GM18868 (cell line): ENCODE data around the gene CREBBP.

Experiments used
- ATAC-seq: cut with Tn5 transposase; IDR thresholded peaks from one replicate; pipeline ENCODE4 v1.9.1; 2021; ENCODE audit warnings: mild to moderate bottlenecking, moderate library complexity; ENCODE audit not compliant: unreplicated experiment

The CREBBP gene

DNA sequence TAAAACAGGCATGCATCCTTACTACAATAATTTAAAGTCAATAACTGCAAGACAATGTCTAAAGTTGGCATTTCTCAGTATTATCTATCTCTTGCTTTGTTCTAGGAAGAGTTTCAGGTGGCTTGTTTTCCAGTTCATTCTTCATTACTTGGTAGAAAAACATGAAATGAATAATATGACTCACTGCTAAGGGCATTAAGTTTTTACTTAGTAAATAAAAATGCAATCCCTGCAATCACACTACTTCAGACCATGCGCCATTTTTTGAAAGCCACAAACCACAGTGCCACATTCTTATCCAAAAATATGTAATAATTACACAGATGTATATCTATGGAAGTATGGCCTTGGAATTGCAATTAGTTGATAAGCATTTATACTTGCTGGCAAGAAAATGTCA lies 55.4 kb downstream of the CREBBP start:
- no peak for ATAC-seq

DNA sequence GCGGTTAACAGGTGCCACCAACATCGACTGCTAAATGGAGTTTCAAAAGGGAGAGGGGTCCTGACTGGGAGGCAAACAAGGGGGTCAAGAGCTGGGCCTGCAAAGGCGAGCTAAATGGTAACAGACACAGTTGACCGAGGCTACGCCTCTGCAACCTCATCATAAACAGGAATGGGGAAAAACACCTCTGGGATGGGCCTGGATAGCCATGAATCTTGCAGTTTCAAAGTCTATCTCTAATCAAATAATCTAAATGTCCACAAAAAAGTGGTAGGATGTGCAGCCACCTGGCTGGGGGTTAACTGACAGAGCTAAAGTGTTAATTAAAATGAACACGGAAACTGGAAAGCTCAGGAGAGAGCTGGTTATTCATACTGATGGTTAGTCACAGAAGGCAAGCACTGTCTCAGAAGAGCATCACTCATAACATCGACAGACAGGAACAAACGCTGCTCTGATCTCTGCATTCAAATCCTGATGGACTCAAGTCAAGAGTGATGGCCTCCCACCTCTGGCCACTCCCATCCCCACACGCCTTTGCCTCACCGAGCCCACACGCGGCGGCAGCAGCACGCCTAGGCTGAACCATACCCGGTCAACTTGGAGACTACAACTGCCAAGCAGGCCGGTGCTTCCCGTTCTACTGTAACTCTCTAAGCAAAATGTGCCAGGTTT lies 56.3 kb downstream of the CREBBP start:
- ATAC-seq, result no peak

DNA sequence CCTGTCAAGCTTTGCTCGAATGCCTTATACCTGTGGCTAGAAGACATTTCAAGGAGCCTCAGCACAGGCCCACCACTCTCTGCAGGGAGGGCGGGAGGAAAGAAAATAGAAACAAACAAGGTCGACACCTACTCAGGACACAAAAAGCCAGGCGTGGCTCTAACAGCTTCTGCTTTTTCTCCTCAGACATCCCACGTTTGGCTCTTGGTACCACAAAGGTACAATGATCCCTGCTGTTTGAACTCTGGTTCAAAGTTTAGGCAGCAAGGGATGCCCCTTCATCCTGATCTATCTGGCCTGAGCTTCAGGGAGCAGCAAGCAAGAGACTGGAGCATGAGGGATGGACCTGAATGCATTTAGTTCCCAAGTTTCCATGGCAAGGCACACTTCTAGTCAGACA lies 57.1 kb downstream of the CREBBP start:
- no peak for ATAC-seq

DNA sequence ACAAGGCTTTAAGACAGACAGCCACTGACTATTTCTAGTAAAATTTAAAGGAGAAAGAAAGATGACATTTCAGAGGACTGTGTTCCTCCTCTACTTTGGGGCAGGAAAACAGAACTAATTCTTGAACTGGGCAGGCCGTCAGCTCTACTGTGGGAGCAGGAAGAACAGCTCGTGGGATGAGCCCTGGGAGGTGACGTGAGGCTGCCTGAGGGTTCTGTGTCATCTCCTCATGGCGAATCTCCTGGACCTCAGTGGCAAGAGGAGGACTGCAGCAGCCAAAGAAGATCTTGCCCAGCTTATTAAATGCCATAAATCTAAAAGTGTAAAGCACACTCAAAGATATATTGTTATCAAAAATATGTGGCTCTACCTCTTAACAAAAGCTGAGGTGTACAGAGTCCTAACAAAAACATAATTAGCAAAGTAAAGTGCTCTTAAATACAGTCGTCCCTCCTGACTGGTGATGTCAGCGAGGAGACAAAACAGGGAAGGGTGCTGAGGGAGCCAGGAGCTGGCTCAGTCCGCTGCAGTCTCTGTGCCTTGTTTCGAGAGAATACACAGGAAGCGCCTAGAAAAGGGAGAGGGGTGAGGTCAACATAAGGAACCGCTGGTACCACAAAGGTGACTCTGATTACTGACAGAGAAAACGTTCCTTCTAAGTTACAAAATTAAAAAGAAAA lies 58.0 kb downstream of the CREBBP start:
- ATAC-seq, result no peak

DNA sequence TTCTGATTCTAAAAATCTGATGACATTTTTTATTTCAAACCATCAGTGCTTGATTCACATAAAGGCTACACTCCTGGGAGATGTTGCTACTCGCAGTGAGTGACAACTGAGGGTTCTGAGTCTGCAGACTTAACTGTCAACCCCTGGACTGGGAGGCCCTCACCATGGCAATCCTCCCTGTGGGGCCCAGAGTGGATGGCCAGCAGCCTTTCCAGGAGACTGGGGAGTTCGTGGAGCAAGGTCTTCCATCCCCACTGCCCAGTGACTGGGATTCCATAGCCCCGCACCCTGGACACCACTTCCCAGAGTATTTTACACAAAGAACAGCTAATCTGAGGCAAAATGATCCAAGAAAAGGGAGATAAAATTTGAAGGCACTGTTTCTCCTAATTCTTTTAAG lies 59.3 kb downstream of the CREBBP start:
- no peak for ATAC-seq

DNA sequence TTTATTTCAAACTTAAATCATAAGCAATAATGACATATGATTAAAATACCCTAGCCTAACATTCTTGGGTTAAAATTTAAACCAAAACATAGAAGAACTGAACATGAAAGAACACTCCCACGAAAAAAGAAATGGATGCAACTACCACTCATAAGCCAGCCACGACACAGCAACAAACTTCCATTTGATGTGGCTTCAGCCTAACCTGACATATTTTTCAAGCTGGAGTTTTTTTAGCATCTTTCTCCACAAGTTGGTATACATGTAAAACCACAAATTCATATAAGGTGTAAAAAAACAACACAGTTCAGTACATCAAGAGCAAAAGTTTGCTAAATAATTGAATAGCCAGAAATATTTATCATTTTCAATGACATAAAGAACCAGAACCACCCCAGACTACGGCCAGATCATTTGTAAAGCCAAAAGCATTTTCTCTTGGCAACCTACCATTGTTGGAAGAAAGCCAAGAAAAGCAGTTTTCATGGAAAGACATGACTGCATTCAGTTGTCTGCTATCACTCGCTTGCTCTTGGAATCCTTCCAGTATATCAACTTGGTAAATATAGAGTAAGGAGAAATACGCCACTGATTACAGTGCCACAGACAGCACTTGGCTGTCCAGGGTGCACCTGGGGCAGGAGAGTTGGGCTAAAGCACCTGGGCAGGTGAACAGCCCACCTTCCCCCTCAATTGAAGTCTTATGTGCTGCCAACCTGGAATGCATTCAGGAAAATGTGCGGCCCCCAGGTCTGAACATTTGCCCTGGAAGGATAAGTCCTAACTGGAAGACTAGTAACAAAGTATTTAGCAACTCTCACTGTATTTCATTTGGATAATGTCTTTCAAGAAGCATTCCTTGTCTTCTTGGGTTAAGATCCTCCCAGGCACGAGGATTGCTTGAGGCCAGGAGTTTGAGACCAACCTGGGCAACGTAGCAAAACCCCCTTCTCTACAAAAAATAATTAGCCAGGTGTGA lies 60.5 kb downstream of the CREBBP start:
- no peak for ATAC-seq

DNA sequence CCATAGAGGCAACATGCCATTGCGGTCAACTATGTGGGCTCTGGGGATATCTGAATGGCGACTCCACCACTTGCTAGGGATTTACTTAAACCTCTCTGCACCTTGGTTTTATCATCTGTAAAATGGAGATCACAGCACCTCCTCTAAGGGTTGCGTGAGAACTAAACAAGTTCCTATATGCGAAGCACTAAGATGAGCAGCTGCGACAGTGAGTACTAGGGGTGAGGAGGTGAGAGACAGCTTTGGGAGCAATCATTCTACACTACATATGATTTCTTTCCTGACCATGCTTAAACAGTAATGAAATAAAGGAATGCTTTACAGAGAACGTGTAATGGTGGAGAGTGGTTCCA lies 61.4 kb downstream of the CREBBP start:
- ATAC-seq, result no peak

DNA sequence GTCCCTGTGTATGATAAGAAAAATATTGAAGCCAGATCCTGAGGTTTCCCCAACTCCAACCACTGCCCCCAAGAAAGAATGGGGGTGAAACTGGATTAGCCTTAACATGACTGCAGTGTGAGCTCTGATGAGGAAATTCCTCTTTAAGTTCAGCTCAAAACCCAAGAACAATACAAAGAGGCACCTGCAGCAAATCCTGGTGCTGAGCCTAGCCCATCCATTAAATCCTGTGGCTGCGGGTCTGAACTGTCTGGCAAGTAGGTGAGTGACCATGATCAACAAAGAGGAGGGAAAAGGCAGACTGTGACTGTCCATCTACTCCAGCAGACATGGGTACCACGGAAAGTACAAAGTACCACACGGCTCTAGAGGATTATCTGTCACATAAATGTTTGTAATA lies 64.2 kb downstream of the CREBBP start:
- no peak for ATAC-seq

DNA sequence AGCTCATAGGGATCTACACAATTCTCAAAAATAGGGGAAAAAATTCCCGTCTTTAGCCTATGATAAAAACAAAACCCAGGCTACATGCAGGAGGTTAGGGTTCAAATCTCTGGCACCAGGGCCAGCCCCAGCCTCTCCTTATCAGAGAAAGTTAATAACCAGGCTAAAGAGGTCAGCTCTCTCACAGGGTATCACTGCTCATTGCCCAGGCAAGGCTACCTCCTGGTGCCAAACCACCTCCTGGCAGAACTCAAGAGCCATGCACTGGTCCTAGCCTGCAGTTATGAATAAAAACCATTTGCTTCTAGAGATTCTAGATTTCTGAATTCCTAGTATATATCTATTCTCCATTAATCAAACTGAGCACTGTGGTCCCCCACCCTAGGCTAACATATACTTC lies 65.8 kb downstream of the CREBBP start:
- no peak for ATAC-seq

DNA sequence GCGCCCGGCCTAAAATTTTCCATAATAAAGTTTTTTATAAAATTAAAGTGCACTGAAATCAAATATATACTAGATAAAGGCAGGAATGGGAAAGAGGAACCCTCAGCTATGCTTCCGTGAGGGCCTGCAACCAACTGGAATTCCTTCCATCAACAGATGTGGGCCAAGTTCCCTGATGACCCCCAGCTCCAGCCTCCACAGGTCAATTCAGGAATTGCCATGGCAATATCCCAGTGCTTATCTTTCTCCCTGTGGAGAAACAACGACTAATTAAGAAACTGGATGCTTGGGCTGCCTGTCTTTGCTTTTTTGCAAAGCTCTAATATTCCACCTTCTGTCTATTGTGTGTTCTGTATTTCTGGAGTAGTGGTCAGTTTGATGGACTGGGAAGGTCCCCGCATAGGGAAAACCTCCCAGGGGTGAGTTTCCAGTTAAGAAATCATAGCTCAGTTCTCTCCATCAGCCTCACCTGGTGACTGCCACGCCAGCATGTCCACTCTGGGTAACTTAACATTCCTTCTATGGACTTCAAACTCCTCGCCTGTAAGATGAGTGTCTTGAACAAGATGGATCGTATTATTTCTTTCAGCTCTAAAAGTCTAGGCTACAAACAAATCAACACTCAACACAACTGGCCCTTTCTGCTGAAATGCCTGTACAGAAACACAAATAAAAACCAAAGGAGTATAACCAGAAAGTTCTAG lies 67.9 kb downstream of the CREBBP start:
- no peak for ATAC-seq

DNA sequence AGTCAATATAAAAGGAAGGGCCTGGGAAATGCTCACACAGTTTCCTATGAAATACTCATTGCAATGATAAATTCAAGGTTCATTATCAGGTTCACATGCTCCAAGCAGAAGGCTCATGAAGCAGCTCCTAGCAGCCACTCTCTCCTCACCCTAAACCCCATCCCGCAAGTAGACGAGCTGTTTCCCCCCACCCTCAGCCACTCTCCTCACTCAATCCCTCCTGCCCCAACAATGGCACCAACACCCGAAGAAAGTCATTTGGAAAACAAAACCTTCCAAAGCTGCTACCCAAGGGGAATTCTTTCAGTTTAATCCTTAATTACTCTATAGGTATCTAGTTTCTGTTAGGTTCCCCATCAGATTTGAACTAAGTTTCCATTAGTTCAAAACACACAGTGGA lies 69.7 kb downstream of the CREBBP start:
- no peak for ATAC-seq

DNA sequence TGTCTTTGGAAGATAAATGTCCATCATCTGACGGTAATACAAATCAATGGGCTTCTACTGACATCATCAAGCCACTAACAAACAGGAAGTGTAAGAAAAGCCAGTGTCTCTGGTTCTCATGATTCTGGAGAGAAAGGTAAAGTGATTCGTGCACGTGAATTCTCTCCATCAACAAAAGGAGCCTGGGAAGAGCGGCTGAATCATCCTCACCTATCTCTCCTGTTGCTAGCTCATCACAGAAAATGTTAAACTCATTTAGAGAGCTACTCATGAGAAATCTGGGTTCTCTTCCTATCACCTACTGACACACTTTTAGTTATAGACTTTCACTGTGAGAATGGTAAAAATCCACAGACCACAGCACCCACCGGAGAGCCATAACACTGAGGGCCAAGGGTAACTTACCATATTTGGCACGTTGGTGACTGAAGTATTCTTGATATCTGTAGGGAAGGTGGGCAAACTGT lies 70.3 kb downstream of the CREBBP start:
- no peak for ATAC-seq

DNA sequence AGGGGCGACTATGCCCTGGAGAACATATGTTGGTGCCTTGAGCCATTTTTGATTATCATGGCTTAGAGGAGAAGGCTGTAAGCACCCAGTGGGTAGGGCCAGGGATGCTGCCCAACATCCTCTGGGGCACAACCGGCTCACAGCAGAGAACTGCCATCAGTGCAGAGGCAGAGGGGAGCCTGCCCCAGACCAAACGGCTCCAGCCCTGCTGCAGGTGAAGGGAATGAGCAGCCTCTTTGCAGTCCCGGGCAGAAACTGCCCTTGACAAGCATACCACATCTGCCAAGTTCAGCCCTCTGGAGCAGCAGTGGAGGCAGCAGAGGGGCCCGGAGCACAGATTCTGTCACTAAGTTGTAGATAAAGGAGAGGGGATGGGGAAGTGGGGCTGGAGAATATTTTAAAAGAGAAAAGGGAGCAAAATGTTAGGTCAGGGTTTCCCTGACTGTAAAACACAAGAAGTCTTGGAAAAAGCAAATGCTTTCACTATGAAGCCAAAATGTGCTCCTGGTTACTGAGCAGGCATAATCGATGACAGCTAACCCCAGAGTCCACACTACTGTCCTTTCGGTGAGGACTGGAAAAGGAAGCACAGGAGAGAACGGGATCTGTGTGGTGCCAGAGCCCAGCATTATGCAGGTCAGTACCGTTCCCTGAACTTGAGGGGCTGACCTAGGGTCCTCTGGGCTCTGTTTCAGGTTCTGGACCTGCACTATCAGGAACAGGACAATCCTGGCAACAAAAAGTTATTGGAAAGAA lies 72.0 kb downstream of the CREBBP start:
- ATAC-seq, result no peak

DNA sequence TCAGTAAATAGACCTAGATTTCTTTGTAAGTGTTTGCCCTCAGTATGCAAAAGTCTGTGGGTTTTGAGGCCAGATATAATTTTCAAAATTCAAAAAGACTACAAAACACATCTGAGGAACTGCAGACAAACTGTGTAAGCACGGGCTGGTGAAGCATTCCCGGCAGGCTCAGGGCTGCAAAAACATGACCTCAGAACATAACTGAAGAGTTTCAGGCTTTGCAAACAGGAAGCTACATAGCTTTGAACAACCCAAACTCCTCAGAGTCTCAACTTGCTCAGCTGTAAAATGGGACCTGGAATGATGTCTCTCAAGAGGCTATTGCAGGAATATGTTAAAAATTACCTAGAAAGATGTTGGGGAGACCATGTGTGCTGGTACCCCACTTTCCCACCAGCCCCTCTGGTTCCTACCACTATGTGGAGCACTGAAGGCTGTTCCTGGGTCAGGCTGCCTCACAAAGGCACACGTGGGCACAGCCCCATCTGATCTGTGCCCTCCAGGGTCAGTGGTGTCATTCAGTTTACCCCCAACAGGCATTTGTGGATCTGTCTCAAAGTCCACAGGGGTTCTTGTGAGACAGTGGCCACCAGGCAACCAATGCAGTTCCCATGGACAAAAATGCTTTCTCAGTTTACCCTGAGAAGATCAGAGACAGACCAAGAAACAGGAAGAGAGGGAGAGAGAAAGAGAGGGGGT lies 72.9 kb downstream of the CREBBP start:
- ATAC-seq, result no peak

DNA sequence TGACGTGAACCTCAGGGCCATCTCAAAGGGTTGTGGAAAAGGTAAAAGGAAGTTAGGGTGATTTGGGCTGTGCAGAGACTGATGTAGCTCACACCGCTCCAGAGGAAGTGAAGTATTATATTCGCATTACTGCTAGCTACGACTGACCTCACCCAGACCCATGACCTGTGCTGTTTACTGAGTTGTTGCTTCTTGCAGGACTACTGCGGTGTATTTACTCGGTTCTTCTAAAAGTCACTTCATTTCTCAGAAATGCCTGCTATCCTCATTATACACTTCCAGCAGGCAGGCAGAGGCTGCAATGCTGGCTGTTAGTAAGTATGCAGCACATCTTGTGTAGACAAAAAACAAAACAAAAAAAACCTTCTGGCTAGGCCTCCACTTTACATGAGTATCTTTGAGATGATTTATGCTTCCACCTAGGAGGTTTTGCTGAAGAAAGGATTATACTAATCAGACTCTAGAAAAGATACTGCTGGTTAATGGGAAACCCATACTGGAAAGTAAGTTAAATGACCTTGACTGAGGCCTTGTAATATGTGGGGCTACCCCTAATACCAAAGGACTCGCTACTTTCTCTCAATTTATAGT lies 76.0 kb downstream of the CREBBP start:
- ATAC-seq, result no peak

DNA sequence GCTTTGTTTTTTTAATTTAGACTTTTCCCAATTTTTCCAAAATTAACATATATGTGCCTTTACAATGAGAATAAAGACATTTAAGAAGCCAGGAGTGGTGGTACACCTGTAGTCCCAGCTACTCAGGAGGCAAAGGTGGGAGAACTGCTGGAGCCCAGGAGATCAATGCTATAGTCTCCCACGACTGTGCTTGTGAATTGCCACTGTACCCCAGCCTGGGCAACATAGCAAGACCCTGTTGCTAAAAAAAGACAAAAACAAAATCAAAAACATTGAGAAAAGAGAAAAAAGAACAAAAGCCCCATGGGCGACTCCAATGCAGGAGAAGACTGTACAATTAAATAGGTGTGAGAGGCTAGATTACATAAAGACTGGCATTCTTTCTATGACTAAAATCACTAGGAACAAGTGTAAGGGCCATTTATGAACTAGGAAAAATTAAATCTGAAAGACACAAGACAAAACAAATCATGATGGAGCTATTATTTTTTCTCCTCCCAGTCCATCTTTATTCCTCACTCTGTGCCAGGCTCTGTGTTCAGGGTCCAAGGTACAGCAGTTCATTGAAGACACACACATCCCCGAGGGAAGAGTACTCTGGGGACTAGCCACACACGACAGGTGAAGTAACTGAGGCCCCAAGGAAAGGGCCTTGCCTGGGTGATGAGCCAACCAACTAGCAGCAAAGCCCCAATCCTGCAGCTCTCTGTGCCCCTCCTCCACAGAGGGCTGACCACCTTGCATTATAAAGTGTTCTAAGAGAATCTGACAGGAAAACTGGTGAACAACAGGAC lies 79.8 kb downstream of the CREBBP start:
- no peak for ATAC-seq

DNA sequence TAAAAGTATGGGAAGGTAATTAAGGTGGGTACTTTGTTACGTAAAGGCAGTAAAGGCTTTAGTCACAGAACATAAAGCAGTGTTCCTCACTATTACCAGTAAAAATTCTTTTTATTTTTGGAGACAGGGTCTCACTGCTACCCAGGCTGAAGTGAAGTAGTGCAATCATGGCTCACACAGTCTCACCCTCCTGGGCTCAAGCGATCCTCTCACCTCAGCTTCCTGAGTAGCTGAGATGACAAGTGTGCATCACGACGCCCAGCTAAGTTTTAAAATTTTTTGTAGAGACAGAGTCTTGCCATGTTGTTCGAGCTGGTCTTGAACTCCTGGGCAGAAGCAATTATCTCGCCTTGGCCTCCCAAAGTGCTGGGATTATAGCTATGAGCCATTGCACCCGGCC lies 80.5 kb downstream of the CREBBP start:
- no peak for ATAC-seq

DNA sequence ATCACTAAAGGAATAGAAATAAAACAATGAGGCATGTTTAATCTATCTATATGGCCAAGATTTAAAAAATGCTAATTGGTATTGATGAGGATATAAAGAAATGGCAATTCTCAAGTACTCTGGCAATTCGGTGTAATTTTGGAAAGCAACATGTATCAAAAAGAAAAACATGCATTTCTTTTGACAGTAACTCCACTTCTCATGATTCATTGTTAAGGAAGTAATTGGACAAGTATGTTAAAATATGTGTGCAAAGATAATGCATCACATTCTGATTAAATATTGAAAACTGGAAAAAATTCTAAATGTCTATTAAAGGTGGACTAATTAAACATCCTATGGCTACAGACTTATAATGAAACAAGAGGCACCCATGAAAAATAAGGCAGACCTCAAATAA lies 81.2 kb downstream of the CREBBP start:
- no peak for ATAC-seq

DNA sequence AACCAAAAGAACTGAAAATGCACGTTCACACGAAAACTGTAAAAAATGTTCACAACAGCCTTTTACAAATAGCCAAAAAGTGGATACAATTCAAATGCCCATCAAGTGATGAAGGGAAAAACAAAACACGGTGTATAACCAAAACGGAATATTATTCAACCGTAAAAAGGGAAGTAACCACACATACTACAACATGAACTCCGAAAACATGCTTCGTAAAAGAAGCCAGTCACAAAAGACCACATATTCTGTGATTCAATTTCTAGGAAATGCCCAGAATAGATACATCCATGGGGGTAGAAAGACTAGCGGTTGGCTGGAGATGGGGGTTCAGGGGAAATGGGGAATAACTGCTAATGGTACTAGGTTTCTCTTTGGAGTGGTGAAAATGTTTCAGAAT lies 81.7 kb downstream of the CREBBP start:
- no peak for ATAC-seq
